OCI-LY1 (cell line): ENCODE results near the gene CDH13.

Experiments used
- H2AFZ ChIP-seq: fragments of 200-600 bp; sonication (generic), shearing (Covaris generic); 2 replicates; pipeline ENCODE4 v1.6.0; 2014; ENCODE audit warnings: antibody characterized with exemption, mild to moderate bottlenecking, low read length
- H3F3A ChIP-seq: fragments of 200-600 bp; sonication (generic), shearing (Covaris generic); 2 replicates; pipeline ENCODE4 v1.6.0; 2014; ENCODE audit warnings: mild to moderate bottlenecking, antibody characterized with exemption, low read length, moderate library complexity; ENCODE audit not compliant: insufficient read depth
- H3K27ac ChIP-seq: fragments of 200-600 bp; sonication (generic); 2 replicates; pipeline ENCODE4 v1.5.1; 2014; ENCODE audit warnings: low read length, mixed run types, mild to moderate bottlenecking, low read depth; ENCODE audit not compliant: poor library complexity, severe bottlenecking
- H3K27me3 ChIP-seq: fragments of 200-600 bp; sonication (generic); 2 replicates; pipeline ENCODE4 v1.6.0; 2014; ENCODE audit warnings: antibody characterized with exemption, mild to moderate bottlenecking, low read length, moderate library complexity; ENCODE audit not compliant: insufficient read depth
- H3K36me3 ChIP-seq: fragments of 200-600 bp; sonication (generic); 2 replicates; pipeline ENCODE4 v1.6.1; 2014; ENCODE audit warnings: mild to moderate bottlenecking, antibody characterized with exemption, low read length, moderate library complexity, mixed read lengths; ENCODE audit not compliant: insufficient read depth
- H3K4me1 ChIP-seq: fragments of 200-600 bp; sonication (generic); 2 replicates; pipeline ENCODE4 v1.5.1; 2014; ENCODE audit warnings: mild to moderate bottlenecking, low read length, moderate library complexity; ENCODE audit not compliant: insufficient read depth, severe bottlenecking
- H3K4me2 ChIP-seq: fragments of 200-600 bp; sonication (generic), shearing (Covaris generic); 2 replicates; pipeline ENCODE4 v1.6.1; 2014; ENCODE audit warnings: low read length
- H3K4me3 ChIP-seq: fragments of 200-600 bp; sonication (generic); 2 replicates; pipeline ENCODE4 v1.5.1; 2014; ENCODE audit warnings: low read length, low read depth, mild to moderate bottlenecking, mixed read lengths; ENCODE audit not compliant: poor library complexity, severe bottlenecking
- H3K79me2 ChIP-seq: fragments of 200-600 bp; shearing (Covaris generic); 2 replicates; pipeline ENCODE4 v1.6.1; 2016; ENCODE audit warnings: mixed run types, low read length, mixed read lengths; ENCODE audit not compliant: insufficient read depth
- H3K9ac ChIP-seq: fragments of 200-600 bp; sonication (generic), shearing (Covaris generic); 2 replicates; pipeline ENCODE4 v1.6.1; 2014; ENCODE audit warnings: mild to moderate bottlenecking, low read length, mixed read lengths
- H3K9me2 ChIP-seq: fragments of 200-600 bp; sonication (generic), shearing (Covaris generic); 2 replicates; pipeline ENCODE4 v1.6.1; 2014; ENCODE audit warnings: low read depth, mild to moderate bottlenecking, low read length, mixed read lengths
- H3K9me3 ChIP-seq: fragments of 200-600 bp; shearing (Covaris generic); 2 replicates; pipeline ENCODE4 v1.6.1; 2014; ENCODE audit warnings: low read length, mixed read lengths
- H4K20me1 ChIP-seq: fragments of 200-600 bp; sonication (generic), shearing (Covaris generic); 2 replicates; pipeline ENCODE4 v1.6.0; 2016; ENCODE audit warnings: mild to moderate bottlenecking, low read length; ENCODE audit not compliant: insufficient read depth
- CTCF ChIP-seq: fragments of 200-600 bp; sonication (generic), shearing (Covaris generic); IDR thresholded peaks from 2 replicates; pipeline ENCODE4 v1.5.1; 2017; ENCODE audit warnings: mild to moderate bottlenecking, antibody characterized with exemption, low read length, moderate library complexity, mixed read lengths
- EZH2 ChIP-seq: fragments of 200-600 bp; sonication (generic), shearing (Covaris generic); IDR thresholded peaks from 2 replicates; pipeline ENCODE4 v1.8.0; 2017; ENCODE audit warnings: borderline replicate concordance, mixed run types, mild to moderate bottlenecking, antibody characterized with exemption, low read length, moderate library complexity, mixed read lengths

Gene CDH13

GRCh38 chr16:82713778-82714177, 87.0 kb downstream of the CDH13 start:
- Histone ChIP-seq H3K4me3 (no peak overlapping the region), H3K36me3 (no peaks in the 10 kb centered on the region), H3K79me2 (no peaks in the 10 kb centered on the region), H3K27ac (no peak overlapping the region), H2AFZ (no peak overlapping the region), H3K4me1 (no peaks in the 10 kb centered on the region), H3K27me3 (0 out of 2 replicates have a peak, but pooled peaks cover 3% of the 10 kb centered on the region), H3K9ac (no peak overlapping the region), H3K9me3 (no peaks in the 10 kb centered on the region), H3K4me2 (no peak overlapping the region), H3K9me2 (no peaks in the 10 kb centered on the region), H3F3A (no peaks in the 10 kb centered on the region), H4K20me1 (no peaks in the 10 kb centered on the region)
- TF ChIP-seq EZH2: no peak
- no peak for TF ChIP-seq CTCF

- Histone ChIP-seq H3K9me3 (no peaks in the 10 kb centered on the region), H3K79me2 (no peaks in the 10 kb centered on the region), H3K36me3 (no peaks in the 10 kb centered on the region), H3K27me3 (0 out of 2 replicates have a peak, but pooled peaks cover 3% of the 10 kb centered on the region), H3K4me2 (no peak overlapping the region), H3K9ac (no peak overlapping the region), H2AFZ (no peak overlapping the region), H4K20me1 (no peaks in the 10 kb centered on the region), H3K4me1 (no peaks in the 10 kb centered on the region), H3K4me3 (no peak overlapping the region), H3K9me2 (no peaks in the 10 kb centered on the region), H3F3A (no peaks in the 10 kb centered on the region), H3K27ac (no peak overlapping the region)
- TF ChIP-seq EZH2 (no peak), CTCF (no peak)
These were observed 88.4 kb downstream of the CDH13 start for GRCh38 chr16:82715160-82715559.

- Histone ChIP-seq H4K20me1 (no peaks in the 10 kb centered on the region), H3K4me3 (no peak overlapping the region), H3K4me1 (no peaks in the 10 kb centered on the region), H3K27ac (no peak overlapping the region), H3F3A (no peaks in the 10 kb centered on the region), H3K9me3 (no peaks in the 10 kb centered on the region), H3K36me3 (no peaks in the 10 kb centered on the region), H3K27me3 (0 out of 2 replicates have a peak, but pooled peaks cover 4% of the 10 kb centered on the region), H3K9ac (no peak overlapping the region), H2AFZ (no peak overlapping the region), H3K9me2 (no peaks in the 10 kb centered on the region), H3K79me2 (no peaks in the 10 kb centered on the region), H3K4me2 (no peak overlapping the region)
- no peak for TF ChIP-seq EZH2
- TF ChIP-seq CTCF: no peak
These were observed 89.1 kb downstream of the CDH13 start for GRCh38 chr16:82715833-82716232.
